Small intestine (tissue), 7 donors: ENCODE results near the gene TUT1. TPM values are rescaled to one million over a fixed set of nuclear protein-coding genes. Genes with fewer than 3 reads are reported as not detected.

Experiments
- DNase-seq, 2 donors: peaks; one replicate each; pipeline versions ENCODE4 v3.0.0 to v3.0.0-alpha.2; 2013
- FAIRE-seq: peaks from 2 replicates; lab custom pipeline; 2012; peaks lifted over from hg19 to GRCh38; lab: Jason Lieb, UNC
- H3K27ac ChIP-seq, 3 donors: one replicate each; pipeline ENCODE4 v1.5.1; 2013; ENCODE audit warnings: low read length in 2 of 3, mild to moderate bottlenecking in 2 of 3, control low read depth in 1 of 3, inconsistent platforms in 1 of 3, low read depth in 1 of 3, moderate library complexity in 1 of 3
- H3K27me3 ChIP-seq, 3 donors: one replicate each; pipeline ENCODE4 v1.6.1; 2013; ENCODE audit warnings: low read length in 3 of 3, inconsistent platforms in 1 of 3; ENCODE audit not compliant: control insufficient read depth in 3 of 3, insufficient read depth in 3 of 3
- H3K36me3 ChIP-seq, 3 donors: one replicate each; pipeline ENCODE4 v1.6.1; 2013; ENCODE audit warnings: low read length in 3 of 3, inconsistent platforms in 1 of 3, low read depth in 1 of 3, mild to moderate bottlenecking in 1 of 3, moderate library complexity in 1 of 3; ENCODE audit not compliant: control insufficient read depth in 3 of 3, insufficient read depth in 2 of 3
- H3K4me1 ChIP-seq, 3 donors: one replicate each; pipeline ENCODE4 v1.6.1; 2013; ENCODE audit warnings: low read length in 2 of 3, inconsistent platforms in 1 of 3, low read depth in 1 of 3, mild to moderate bottlenecking in 1 of 3, moderate library complexity in 1 of 3; ENCODE audit not compliant: control insufficient read depth in 3 of 3, insufficient read depth in 2 of 3
- H3K4me3 ChIP-seq, 3 donors: one replicate each; pipeline ENCODE4 v1.5.1; 2013; ENCODE audit warnings: low read length in 3 of 3, control low read depth in 1 of 3, inconsistent platforms in 1 of 3, low read depth in 1 of 3, mild to moderate bottlenecking in 1 of 3, moderate library complexity in 1 of 3
- H3K9me3 ChIP-seq, 2 donors: one replicate each; pipeline ENCODE4 v1.6.1; 2013; ENCODE audit warnings: low read depth in 1 of 2, low read length in 1 of 2; ENCODE audit not compliant: control insufficient read depth in 2 of 2, insufficient read depth in 1 of 2
- WGBS, 3 donors: extraction: QIAGEN DNeasy Blood & Tissue Kit; methylation state at CpG; one replicate each; pipeline ENCODE4 v1.1.7; 2013; 5-methylcytosine and 5-hydroxymethylcytosine counted together
- polyA plus RNA-seq, 4 donors: library from polyadenylated mRNA; stranded (reverse) in 3 of 4; unstranded in 1 of 4; fragments of 200-250 nt in 3 of 4; fragments of 120-200 nt in 1 of 4; gene quantifications; one replicate each; pipeline versions ENCODE4 v1.2.1 to v1.2.3, GENCODE V29; 2013
- donor health status: healthy with polysubstance abuse.
- donor health status: control.
- donor health status: control.
- donor health status: Bipolar disorder and iron deficiency.
- donor health status: healthy.

TUT1 gene
- polyA plus RNA-seq, 4 donors: 7.8 to 20.1 (median 16.6) TPM

GRCh38 chr11:62578541-62578940, 12.8 kb downstream of the TUT1 start:
- Histone ChIP-seq H3K27me3 (no peaks in the 10 kb centered on the region), H3K4me3 (no peak overlapping the region), H3K36me3 (peaks cover 4 to 64% (median 5%) of the 10 kb centered on the region in 3 donors), H3K9me3 (no peaks in the 10 kb centered on the region), H3K4me1 (peaks cover 0 to 24% (median 5%) of the 10 kb centered on the region in 3 donors), H3K27ac (no peak overlapping the region)
- 95 to 97% (median 97%) methylated on average over 11 of the region's 11 CpGs for WGBS, 3 donors
- DNase-seq (no peak), FAIRE-seq (no peak)

DNA sequence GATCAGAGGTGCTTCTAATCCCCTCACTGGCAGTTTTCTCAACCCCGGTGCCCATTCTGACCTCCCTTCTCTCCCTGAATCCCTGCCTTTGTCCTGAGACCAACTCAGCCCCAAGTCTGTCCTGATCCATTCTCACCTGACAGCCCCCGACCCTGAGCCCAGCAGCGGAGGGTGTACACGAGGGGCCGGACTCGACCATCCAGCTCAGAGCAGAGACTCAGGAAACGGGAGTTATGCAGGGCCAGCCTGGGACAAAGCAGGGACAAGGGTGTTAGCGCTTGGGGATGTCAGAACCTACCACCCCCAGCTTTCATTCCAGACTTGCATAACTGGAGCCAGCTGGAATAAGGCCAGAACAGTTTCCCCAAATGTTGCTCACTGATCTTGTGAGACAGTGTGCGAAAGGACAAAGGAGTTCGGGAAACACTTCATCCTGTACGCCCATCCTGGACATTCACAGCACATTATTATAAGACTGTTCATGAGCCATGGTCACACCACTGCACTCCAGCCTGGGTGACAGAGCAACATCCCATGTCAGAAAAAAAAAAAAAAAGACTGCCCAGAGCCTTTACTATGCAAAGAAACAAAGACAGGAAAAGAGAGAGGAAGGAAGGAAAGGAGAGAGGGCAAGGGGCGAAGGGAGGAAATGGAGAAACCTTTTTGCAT, 14.1 kb downstream of the TUT1 start:
- WGBS, 3 donors: 70 to 78% (median 73%) methylated on average over 12 of the region's 12 CpGs
- H3K27ac ChIP-seq: peak overlapping the region in 2 of 3 donors; percentile 38 to 74
- H3K4me3 ChIP-seq: no peak overlapping the region
- H3K36me3 ChIP-seq: peaks cover 2 to 65% (median 5%) of the 10 kb centered on the region in 3 donors
- FAIRE-seq (no peak), DNase-seq (peak in 1 of 2 donors; percentile 21)
- H3K4me1 ChIP-seq: peaks cover 0 to 29% (median 5%) of the 10 kb centered on the region in 3 donors
- no peaks in the 10 kb centered on the region for H3K27me3 ChIP-seq
- no peaks in the 10 kb centered on the region for H3K9me3 ChIP-seq

- Histone ChIP-seq H3K4me1 (peaks cover 0 to 31% (median 5%) of the 10 kb centered on the region in 3 donors), H3K4me3 (no peak overlapping the region), H3K27ac (peak overlapping the region in 1 of 3 donors; percentile 89), H3K9me3 (no peaks in the 10 kb centered on the region), H3K36me3 (peaks cover 0 to 61% (median 4%) of the 10 kb centered on the region in 3 donors), H3K27me3 (no peaks in the 10 kb centered on the region)
- FAIRE-seq (no peak), DNase-seq (no peak)
- 89 to 92% (median 92%) methylated on average over 14 of the region's 14 CpGs for WGBS, 3 donors
Measured at GRCh38 chr11:62575837-62576236, 15.5 kb downstream of the TUT1 start.

GRCh38 chr11:62575156-62575555, 16.2 kb downstream of the TUT1 start:
- Histone ChIP-seq H3K27me3 (no peaks in the 10 kb centered on the region), H3K4me1 (peaks cover 0 to 31% (median 5%) of the 10 kb centered on the region in 3 donors), H3K36me3 (peaks cover 0 to 65% (median 4%) of the 10 kb centered on the region in 3 donors), H3K27ac (peak overlapping the region; percentile 1 to 89 (median 79)), H3K4me3 (peak overlapping the region in 2 of 3 donors; percentile 55 to 85), H3K9me3 (no peaks in the 10 kb centered on the region)
- peak in 1 of 2 donors; percentile 42 for DNase-seq
- FAIRE-seq: no peak
- whole genome bisulfite sequencing, 3 donors: 33 to 56% (median 35%) methylated on average over 16 to 17 of the region's 17 CpGs

DNA sequence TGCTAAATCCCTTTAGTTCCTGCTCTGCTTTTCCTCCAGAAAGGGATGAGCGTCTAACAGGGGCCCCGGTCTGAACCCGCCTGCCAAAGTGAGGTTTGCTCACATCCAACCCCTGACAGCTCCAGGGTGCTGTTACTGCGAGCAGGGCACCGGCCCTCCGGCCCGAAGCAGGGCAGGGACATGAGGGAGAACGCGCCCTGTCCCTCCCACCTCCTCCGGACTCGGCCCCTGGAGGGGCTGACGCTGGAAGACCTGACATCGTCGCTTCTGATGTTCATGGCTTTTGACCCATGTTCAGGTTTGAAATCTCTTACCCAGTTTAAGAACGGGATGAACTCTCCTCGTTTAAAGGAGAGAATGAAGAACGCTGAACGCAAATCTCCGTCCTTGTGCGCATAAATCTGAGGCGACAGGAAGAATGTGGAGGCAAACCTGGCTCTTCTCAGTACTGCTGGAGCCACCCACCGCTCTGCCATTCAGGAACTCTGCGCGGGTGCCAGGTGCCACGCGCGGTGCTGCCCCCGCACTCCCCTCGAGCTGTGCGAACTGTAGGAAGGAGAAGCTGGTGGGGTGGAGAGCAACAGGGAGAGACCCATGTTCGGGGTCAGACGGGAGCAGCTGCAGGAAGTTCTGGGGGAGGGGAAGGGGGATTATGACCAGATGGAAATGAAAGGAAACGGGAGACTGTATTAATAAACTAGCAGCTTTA, 16.8 kb downstream of the TUT1 start:
- Histone ChIP-seq H3K27me3 (no peaks in the 10 kb centered on the region), H3K36me3 (peaks cover 0 to 62% (median 8%) of the 10 kb centered on the region in 3 donors), H3K4me3 (peak overlapping the region; percentile 33 to 85 (median 55)), H3K4me1 (peaks cover 0 to 31% (median 5%) of the 10 kb centered on the region in 3 donors), H3K9me3 (no peaks in the 10 kb centered on the region), H3K27ac (peak overlapping the region; percentile 56 to 89 (median 79))
- FAIRE-seq: no peak
- 1% methylated on average over 33 of the region's 33 CpGs for WGBS, 3 donors
- DNase-seq: no peak

DNA sequence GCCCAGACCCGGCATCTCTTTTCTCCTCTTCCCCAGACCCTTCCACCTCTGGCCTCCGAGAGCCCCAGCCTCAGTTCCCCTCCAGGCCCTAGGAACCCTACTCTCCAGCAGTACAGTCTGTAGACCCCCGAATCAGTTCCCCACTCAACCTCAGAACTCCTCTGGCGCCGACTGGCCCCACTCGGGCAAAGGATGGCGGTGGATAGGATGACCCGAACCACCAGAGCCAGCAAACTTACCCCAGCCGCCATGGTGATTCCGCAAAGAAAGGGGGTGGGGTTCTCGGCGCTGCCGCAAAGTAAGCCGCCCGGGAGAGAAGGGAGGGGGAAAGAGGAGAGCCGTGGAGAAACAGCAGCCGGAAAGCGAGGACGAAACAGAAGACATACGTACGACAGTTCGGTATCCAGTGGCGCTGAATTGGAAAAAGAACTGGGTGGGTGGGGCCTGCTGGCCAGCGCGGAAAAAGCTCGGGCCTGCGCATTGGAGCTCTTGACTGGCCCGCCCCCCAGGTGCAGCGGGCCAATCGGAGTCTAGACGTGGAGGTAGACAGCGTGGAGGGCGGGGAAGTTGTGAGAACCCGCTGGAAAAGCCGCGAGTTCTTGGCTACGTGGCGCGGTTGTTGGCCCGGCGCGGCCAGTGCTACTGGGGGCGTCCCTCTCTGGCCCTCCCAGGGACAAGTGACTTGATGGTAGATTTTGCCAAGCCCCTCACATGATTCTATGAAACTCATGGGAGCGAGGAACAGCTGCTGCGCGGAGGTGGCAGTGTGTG, 17.5 kb downstream of the TUT1 start, which contains the start of gene EEF1G:
Gene EEF1G (minus strand): TSS at position 300 of the 771 bp plus-strand sequence. CDS start 49 bp downstream, at position 251.
- H3K9me3 ChIP-seq: no peaks in the 10 kb centered on the region
- 0% methylated on average over 46 of the region's 46 CpGs for WGBS, 3 donors
- no peak for FAIRE-seq

GRCh38 chr11:62573006-62573591, 18.2 kb downstream of the TUT1 start:
- Histone ChIP-seq H3K27ac (peak overlapping the region; percentile 12 to 59 (median 54)), H3K4me3 (peak overlapping the region; percentile 60 to 85 (median 74)), H3K9me3 (no peaks in the 10 kb centered on the region), H3K36me3 (peaks cover 0 to 66% (median 6%) of the 10 kb centered on the region in 3 donors), H3K4me1 (peaks cover 0 to 31% (median 5%) of the 10 kb centered on the region in 3 donors), H3K27me3 (no peaks in the 10 kb centered on the region)
- WGBS, 3 donors: 0 to 1% (median 1%) methylated on average over 33 of the region's 33 CpGs
- FAIRE-seq (no peak), DNase-seq (peak; percentile 33 to 45)

More for the DNA sequence above, 17.5 kb downstream of the TUT1 start, which contains the start of gene EEF1G:
- H3K27me3 ChIP-seq: no peaks in the 10 kb centered on the region
- H3K36me3 ChIP-seq: peaks cover 0 to 66% (median 8%) of the 10 kb centered on the region in 3 donors
- peak within 1 kb of the TSS; percentile 60 to 85 (median 74) for H3K4me3 ChIP-seq
- peaks cover 0 to 31% (median 5%) of the 10 kb centered on the region in 3 donors for H3K4me1 ChIP-seq
- DNase-seq: peak; percentile 100
- peak within 1 kb of the TSS; percentile 56 to 89 (median 79) for H3K27ac ChIP-seq
